Mucosa of descending colon (tissue), 3 donors: ENCODE results near the gene RPS18. TPM values are rescaled to one million over a fixed set of nuclear protein-coding genes. Genes with fewer than 3 reads are reported as not detected.
A peak's percentile ranks its signal among the peaks of the same experiment; 100 is the strongest.

Source experiments
- ATAC-seq: fragments of 200-7000 bp; cut with Tn5 transposase; one replicate; pipeline ENCODE4 v1.9.1; 2020; ENCODE audit warnings: mild to moderate bottlenecking, moderate library complexity
- DNase-seq, 3 donors: peaks; one replicate each; pipeline ENCODE4 v3.0.0-alpha.2; 2020
- H3K36me3 ChIP-seq: fragments of 200-600 bp; one replicate; pipeline ENCODE4 v1.8.0; 2021; ENCODE audit warnings: low read depth, mild to moderate bottlenecking
- H3K4me1 ChIP-seq: fragments of 200-600 bp; one replicate; pipeline ENCODE4 v1.8.0; 2021; ENCODE audit warnings: low read depth, mild to moderate bottlenecking
- H3K4me3 ChIP-seq: fragments of 200-600 bp; one replicate; pipeline ENCODE4 v1.8.0; 2021; ENCODE audit warnings: mild to moderate bottlenecking
- H3K9me3 ChIP-seq: fragments of 200-600 bp; one replicate; pipeline ENCODE4 v1.8.0; 2021; ENCODE audit warnings: mild to moderate bottlenecking
- intact Hi-C, 2 donors: fragments of 100-400 bp; cut with DNase I in 1 of 2; cut with micrococcal nuclease in 1 of 2; formaldehyde crosslinking; loops; one replicate each; pipeline versions ENCODE4 v1.11.0 to v1.11.1; 2022; cut with DNase I, micrococcal nuclease
- total RNA-seq, 3 donors: library from RNA; stranded (reverse); fragmentation: NEBNext Ultra II Directional in 2 of 3; extraction: Animal tissue kit (Norgen Biotek cat#: 25700) in 2 of 3; gene quantifications; one replicate each; pipeline versions ENCODE4 v1.2.1 to v1.2.4, GENCODE V29; 2021 to 2023
- TF ChIP-seq, protein P1 (sequence below): fragments of 200-600 bp; IDR thresholded peaks from one replicate; pipeline ENCODE4 v1.8.0; 2022; ENCODE audit warnings: antibody characterized with exemption, mild to moderate bottlenecking
- donor health status: DM: no; HTN: no; CAD: no; lungs with moderate emphysema.
- donor health status: DM: no; HTN: no; CAD: no.
- donor health status: DM: no; HTN: yes; CAD: no.

Gene RPS18
- total RNA-seq, 3 donors from 2014 or later, result 1,579 to 1,936 (median 1,680) TPM

DNA sequence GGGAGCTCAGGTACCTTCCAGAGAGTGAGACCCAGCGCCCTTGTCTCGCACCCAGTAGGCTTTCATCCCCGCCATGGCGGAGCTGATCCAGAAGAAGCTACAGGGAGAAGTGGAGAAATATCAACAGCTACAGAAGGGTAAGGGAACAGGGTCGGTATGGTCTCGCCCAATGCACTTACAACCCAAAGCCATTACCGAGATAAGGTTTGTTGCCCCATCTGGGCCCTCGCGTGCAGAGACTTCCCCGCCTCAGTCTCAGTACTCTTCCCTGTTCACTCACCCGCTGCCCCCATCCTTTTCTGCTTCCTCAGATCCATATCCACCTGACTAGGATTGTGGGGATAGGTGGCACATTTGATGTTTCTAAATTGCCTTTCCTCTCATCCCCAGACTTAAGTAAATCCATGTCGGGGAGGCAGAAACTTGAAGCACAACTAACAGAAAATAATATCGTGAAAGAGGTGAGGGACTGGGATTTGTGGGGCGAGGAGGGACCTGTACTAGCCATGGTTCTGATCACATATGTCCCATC lies 18.0 kb downstream of the RPS18 start:
- ATAC-seq (peak; percentile 19), DNase-seq (no peak)
- intact Hi-C loops, result no loop called here
- Histone ChIP-seq H3K4me1 (peaks cover 18% of the 10 kb centered on the region), H3K4me3 (peak overlapping the region; percentile 54), H3K9me3 (no peaks in the 10 kb centered on the region), H3K36me3 (no peaks in the 10 kb centered on the region)
- TF ChIP-seq, protein P1, sequence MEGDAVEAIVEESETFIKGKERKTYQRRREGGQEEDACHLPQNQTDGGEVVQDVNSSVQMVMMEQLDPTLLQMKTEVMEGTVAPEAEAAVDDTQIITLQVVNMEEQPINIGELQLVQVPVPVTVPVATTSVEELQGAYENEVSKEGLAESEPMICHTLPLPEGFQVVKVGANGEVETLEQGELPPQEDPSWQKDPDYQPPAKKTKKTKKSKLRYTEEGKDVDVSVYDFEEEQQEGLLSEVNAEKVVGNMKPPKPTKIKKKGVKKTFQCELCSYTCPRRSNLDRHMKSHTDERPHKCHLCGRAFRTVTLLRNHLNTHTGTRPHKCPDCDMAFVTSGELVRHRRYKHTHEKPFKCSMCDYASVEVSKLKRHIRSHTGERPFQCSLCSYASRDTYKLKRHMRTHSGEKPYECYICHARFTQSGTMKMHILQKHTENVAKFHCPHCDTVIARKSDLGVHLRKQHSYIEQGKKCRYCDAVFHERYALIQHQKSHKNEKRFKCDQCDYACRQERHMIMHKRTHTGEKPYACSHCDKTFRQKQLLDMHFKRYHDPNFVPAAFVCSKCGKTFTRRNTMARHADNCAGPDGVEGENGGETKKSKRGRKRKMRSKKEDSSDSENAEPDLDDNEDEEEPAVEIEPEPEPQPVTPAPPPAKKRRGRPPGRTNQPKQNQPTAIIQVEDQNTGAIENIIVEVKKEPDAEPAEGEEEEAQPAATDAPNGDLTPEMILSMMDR, result no peak

DNA sequence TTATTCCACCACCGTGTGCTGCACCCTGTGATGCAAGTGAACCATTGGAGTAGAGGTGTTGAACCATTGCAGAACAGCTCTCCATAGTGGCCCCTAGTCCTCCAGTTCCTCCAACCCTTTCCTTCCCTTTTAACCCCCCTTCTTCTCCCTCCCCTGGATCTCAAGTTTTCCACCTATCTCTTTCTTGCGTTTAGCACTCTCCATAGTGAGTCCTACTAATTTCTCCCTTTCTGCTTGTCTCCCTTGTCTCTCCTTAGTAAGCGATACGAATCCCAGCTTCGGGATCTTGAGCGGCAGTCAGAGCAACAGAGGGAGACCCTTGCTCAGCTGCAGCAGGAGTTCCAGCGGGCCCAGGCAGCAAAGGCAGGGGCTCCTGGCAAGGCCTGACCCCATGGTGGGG lies 18.6 kb downstream of the RPS18 start:
- H3K4me3 ChIP-seq, result no peak overlapping the region
- H3K9me3 ChIP-seq, result no peaks in the 10 kb centered on the region
- TF ChIP-seq, protein P1, result no peak
- ATAC-seq (no peak), DNase-seq (no peak)
- H3K4me1 ChIP-seq, result peaks cover 18% of the 10 kb centered on the region
- H3K36me3 ChIP-seq, result no peaks in the 10 kb centered on the region
- intact Hi-C loops, result no loop called here

DNA sequence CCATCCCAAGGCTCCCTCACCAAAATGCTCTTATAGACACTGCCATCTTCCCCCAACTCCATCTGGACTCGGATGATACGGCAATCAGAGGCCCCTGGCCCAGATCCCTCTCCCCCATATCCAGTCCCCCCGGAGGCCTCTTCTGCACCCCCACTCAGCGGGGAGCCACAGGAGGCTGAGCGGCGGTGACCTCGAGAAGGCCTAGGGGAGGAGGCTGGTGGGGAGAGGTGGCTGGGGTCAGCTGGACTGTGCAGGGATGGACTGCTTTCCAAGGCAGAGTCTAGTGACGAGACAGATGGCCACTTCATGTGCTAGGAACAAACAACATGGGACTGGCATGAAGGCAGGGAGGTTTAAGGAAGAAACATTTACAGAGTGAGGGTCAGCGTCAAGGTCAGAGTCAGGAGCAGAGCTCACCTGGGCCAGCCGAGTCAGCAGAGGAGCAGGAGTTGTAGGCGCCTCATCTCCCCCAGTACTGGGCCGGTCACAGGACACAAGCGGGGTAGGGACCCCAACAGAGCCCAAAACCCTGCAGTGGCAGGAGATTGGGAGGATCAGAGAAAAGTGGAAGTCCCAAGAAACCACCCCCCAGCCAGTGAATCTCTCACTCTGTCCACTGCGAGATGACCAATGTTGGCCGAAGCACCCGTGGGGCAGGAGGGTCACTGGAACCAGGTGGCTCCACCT lies 21.3 kb downstream of the RPS18 start:
- Histone ChIP-seq H3K9me3 (no peaks in the 10 kb centered on the region), H3K36me3 (no peaks in the 10 kb centered on the region), H3K4me3 (no peak overlapping the region), H3K4me1 (peaks cover 21% of the 10 kb centered on the region)
- TF ChIP-seq, protein P1, result no peak
- DNase-seq (no peak), ATAC-seq (no peak)
- intact Hi-C loops, result no loop called here

GRCh38 chr6:33294086-33294823 lies 22.4 kb downstream of the RPS18 start:
- no peak for ATAC-seq
- H3K9me3 ChIP-seq, result no peaks in the 10 kb centered on the region
- intact Hi-C loops, result no loop called here
- peaks cover 19% of the 10 kb centered on the region for H3K4me1 ChIP-seq
- TF ChIP-seq, protein P1, result no peak
- no peaks in the 10 kb centered on the region for H3K36me3 ChIP-seq
- DNase-seq, result no peak
- H3K4me3 ChIP-seq, result no peak overlapping the region

DNA sequence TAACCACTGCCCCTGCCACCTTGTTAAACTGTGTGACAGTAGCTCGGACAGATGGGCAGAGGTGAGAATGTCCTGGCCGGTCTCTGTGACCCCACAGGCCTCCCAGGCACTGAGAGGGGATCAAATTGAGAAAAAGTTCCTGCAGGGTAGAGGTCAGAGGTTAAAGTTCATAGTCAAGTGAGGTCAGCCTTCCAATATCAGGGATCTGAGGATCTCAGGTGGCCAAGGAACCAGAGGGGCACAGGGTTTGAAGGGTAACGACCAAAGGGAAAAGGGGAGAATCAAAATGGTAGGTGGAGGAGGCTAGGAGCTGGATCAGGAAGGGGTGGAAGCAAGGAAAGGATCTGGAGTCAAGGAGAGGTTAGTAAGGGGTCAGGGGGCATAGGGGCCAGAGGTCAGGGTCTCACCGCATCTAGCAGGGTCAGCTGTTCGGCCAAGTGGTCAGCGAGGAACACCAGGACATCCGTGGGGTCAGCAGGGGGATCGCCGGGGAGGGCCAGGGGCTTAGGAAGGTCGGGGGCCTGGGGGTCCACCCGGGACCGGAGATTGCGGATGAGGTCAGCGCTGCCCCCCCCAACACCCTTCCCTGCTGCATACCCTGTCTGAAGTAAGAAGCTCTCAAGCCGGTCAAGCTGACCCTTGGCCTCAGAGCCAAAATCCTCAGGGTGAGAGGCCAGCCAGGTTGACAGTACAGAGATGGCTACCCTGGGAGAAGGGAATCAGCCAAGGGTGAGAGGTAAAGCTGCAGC lies 23.9 kb downstream of the RPS18 start:
- intact Hi-C loops, result no loop called here
- Histone ChIP-seq H3K36me3 (no peaks in the 10 kb centered on the region), H3K9me3 (no peaks in the 10 kb centered on the region), H3K4me1 (peaks cover 19% of the 10 kb centered on the region), H3K4me3 (no peak overlapping the region)
- TF ChIP-seq, protein P1, result no peak
- ATAC-seq (no peak), DNase-seq (peak in 1 of 3 donors; percentile 33)
